Measurements from ENCODE around the gene ENTPD3.

- no peak for TF ChIP-seq CTCF (IDR thresholded peaks at IDR 0.05; ENCODE audit: insufficient read depth, low read length, poor library complexity, severe bottlenecking)
- TF ChIP-seq EZH2phosphoT487 (conservative IDR thresholded peaks at IDR 0.05; ENCODE audit: low read length): no peak
Measured at GRCh38 chr3:40452562-40452875, 65.5 kb downstream of the ENTPD3 start.
